ENCODE measurements around the gene SLC27A5. TPM values are rescaled to one million over a fixed set of nuclear protein-coding genes. Genes with fewer than 3 reads are reported as not detected.

Gene SLC27A5
- total and polyA plus RNA-seq, 7 donors = 2.3 to 22.9 (median 7.8) TPM

DNA sequence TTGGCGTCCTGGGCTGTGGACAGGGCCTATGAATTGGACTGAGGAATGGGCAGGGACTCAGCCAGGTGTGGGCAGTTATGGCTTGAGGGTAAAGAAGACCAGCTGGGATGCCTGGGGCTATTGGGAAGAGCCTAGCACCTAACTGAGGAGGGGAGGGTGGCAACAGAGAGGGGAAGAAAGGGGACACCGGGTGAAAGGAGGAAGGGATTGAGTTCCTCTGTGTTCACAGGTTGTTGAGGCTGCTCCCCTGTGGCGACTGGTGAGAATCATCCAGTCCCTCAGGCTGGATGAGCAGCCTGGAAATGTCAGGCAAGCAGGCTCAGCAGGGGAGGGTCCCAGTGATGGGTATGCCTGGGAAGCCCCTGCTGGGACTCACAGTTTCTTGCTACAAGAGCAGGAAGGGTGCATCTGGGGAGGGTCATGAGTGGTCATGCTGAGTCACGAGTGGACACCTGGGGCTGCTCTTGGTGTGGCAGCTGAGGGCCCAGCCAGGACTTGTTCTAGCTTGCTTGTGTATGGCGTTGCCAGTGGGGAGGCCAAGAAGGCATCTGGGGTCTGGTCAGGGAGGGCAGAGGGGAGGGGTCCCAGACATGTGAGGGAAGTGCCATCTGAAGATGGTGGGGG is 43.5 kb downstream of the SLC27A5 start:
- H3K27ac ChIP-seq = no peak overlapping the region
- WGBS, 2 donors = 66 to 68% methylated on average over 5 of the region's 5 CpGs
- peak overlapping the region in 1 of 4 donors; percentile 99 for H3K4me3 ChIP-seq
- DNase-seq = no peak
- peaks cover 17 to 39% (median 19%) of the 10 kb centered on the region in 4 donors for H3K36me3 ChIP-seq
- no peaks in the 10 kb centered on the region for H3K27me3 ChIP-seq
- no peak for TF ChIP-seq EP300 (IDR thresholded peaks at IDR 0.05)
- TF ChIP-seq POLR2A (IDR thresholded peaks at IDR 0.05) = no peak
- TF ChIP-seq POLR2AphosphoS5 (IDR thresholded peaks at IDR 0.05) = no peak
- TF ChIP-seq, protein P1, sequence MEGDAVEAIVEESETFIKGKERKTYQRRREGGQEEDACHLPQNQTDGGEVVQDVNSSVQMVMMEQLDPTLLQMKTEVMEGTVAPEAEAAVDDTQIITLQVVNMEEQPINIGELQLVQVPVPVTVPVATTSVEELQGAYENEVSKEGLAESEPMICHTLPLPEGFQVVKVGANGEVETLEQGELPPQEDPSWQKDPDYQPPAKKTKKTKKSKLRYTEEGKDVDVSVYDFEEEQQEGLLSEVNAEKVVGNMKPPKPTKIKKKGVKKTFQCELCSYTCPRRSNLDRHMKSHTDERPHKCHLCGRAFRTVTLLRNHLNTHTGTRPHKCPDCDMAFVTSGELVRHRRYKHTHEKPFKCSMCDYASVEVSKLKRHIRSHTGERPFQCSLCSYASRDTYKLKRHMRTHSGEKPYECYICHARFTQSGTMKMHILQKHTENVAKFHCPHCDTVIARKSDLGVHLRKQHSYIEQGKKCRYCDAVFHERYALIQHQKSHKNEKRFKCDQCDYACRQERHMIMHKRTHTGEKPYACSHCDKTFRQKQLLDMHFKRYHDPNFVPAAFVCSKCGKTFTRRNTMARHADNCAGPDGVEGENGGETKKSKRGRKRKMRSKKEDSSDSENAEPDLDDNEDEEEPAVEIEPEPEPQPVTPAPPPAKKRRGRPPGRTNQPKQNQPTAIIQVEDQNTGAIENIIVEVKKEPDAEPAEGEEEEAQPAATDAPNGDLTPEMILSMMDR (IDR thresholded peaks at IDR 0.05) = no peak
- peaks cover 0 to 23% (median 14%) of the 10 kb centered on the region in 4 donors for H3K4me1 ChIP-seq
- no peaks in the 10 kb centered on the region for H3K9me3 ChIP-seq
- intact Hi-C loops (cut with DNase I) = no loop called here

- intact Hi-C loops (cut with DNase I) = loop anchor here (2.0 kb wide), 1 partner anchor 16 kb away; the partner anchor contains the start of gene ZNF324B
- Histone ChIP-seq H3K27me3 (no peaks in the 10 kb centered on the region), H3K4me3 (peak within 1 kb of the TSS; percentile 83 to 99 (median 98)), H3K36me3 (peaks cover 10 to 25% (median 12%) of the 10 kb centered on the region in 4 donors), H3K4me1 (peaks cover 0 to 23% (median 14%) of the 10 kb centered on the region in 4 donors), H3K9me3 (no peaks in the 10 kb centered on the region), H3K27ac (peak within 1 kb of the TSS; percentile 72 to 88 (median 86))
- TF ChIP-seq POLR2AphosphoS5 (IDR thresholded peaks at IDR 0.05) = peak; percentile 66 to 85 (median 82)
- TF ChIP-seq, protein P1 (IDR thresholded peaks at IDR 0.05) = no peak
- TF ChIP-seq POLR2A (IDR thresholded peaks at IDR 0.05) = peak; percentile 25 to 36
- no peak for TF ChIP-seq EP300 (IDR thresholded peaks at IDR 0.05)
- peak; percentile 99 for DNase-seq
- 0% methylated on average over 92 of the region's 92 CpGs for WGBS, 2 donors
Measured at GRCh38 chr19:58466760-58467589, 44.8 kb downstream of the SLC27A5 start, which contains the start of gene ZNF324. Gene ZNF324, plus strand, starts transcription at chr19:58467080. Its CDS starts 2,106 bp downstream, at chr19:58469186.

GRCh38 chr19:58466089-58466759 is 45.6 kb downstream of the SLC27A5 start:
- H3K4me3 ChIP-seq = peak overlapping the region; percentile 15 to 99 (median 91)
- no peaks in the 10 kb centered on the region for H3K27me3 ChIP-seq
- H3K4me1 ChIP-seq = peaks cover 0 to 23% (median 14%) of the 10 kb centered on the region in 4 donors
- no peak for DNase-seq
- H3K9me3 ChIP-seq = no peaks in the 10 kb centered on the region
- intact Hi-C loops (cut with DNase I) = loop anchor here (2.0 kb wide), 1 partner anchor 15 kb away; the partner anchor contains the start of gene ZNF324B
- peaks cover 6 to 20% (median 9%) of the 10 kb centered on the region in 4 donors for H3K36me3 ChIP-seq
- TF ChIP-seq POLR2A (IDR thresholded peaks at IDR 0.05) = no peak
- no peak for TF ChIP-seq POLR2AphosphoS5 (IDR thresholded peaks at IDR 0.05)
- TF ChIP-seq, protein P1 (IDR thresholded peaks at IDR 0.05) = no peak
- no peak for TF ChIP-seq EP300 (IDR thresholded peaks at IDR 0.05)
- WGBS, 2 donors = 29 to 35% methylated on average over 20 of the region's 20 CpGs
- H3K27ac ChIP-seq = peak overlapping the region in 2 of 4 donors; percentile 14 to 88

- no peak for DNase-seq
- 89 to 90% methylated on average over 2 of the region's 2 CpGs for WGBS, 2 donors
- no peaks in the 10 kb centered on the region for H3K27me3 ChIP-seq
- TF ChIP-seq EP300 (IDR thresholded peaks at IDR 0.05) (no peak), POLR2A (IDR thresholded peaks at IDR 0.05) (no peak), POLR2AphosphoS5 (IDR thresholded peaks at IDR 0.05) (no peak)
- H3K27ac ChIP-seq = no peak overlapping the region
- no peaks in the 10 kb centered on the region for H3K4me1 ChIP-seq
- peaks cover 0 to 23% (median 4%) of the 10 kb centered on the region in 4 donors for H3K36me3 ChIP-seq
- intact Hi-C loops (cut with DNase I) = no loop called here
- H3K4me3 ChIP-seq = no peak overlapping the region
- no peaks in the 10 kb centered on the region for H3K9me3 ChIP-seq
Measured at GRCh38 chr19:58460039-58460438, 51.8 kb downstream of the SLC27A5 start.

All from sigmoid colon (tissue), 7 donors.